IMR-90 (cell line): ENCODE data around the gene PNMA8B. TPM values are rescaled to one million over a fixed set of nuclear protein-coding genes. Genes with fewer than 3 reads are reported as not detected.
A peak's percentile ranks its signal among the peaks of the same experiment; 100 is the strongest.

Experiments used
- ATAC-seq: fragments of 200-7000 bp; cut with Tn5 transposase; 2 replicates; pipeline ENCODE4 v1.9.1; 2020; ENCODE audit warnings: low read depth, mild to moderate bottlenecking, moderate library complexity
- BruUV-seq: library from RNA; stranded (reverse); fragments of 400-500 nt; replicated peaks from 2 replicates; lab custom pipeline; 2021; lab: Mats Ljungman, UMichigan
- CTCF ChIA-PET: fragments of 300-600 bp; formaldehyde crosslinking; extraction: SDS; loops from one replicate; lab custom pipeline; 2021; ENCODE audit warnings: antibody characterized with exemption; lab: Yijun Ruan, JAX
- POLR2A ChIA-PET: fragments of 300-600 bp; sonication (Branson Sonifier 250); formaldehyde crosslinking; loops from one replicate; lab custom pipeline; 2022; ENCODE audit warnings: antibody characterized with exemption; ENCODE audit not compliant: unreplicated experiment; lab: Charles Lee
- DNase-seq: peaks from one replicate; pipeline ENCODE4 v3.0.0; 2013
- H2AFZ ChIP-seq: replicated peaks from 2 replicates; pipeline ENCODE3; 2013; ENCODE audit warnings: low read length, mild to moderate bottlenecking; ENCODE audit not compliant: poor library complexity
- H2AK5ac ChIP-seq: 2 replicates; pipeline ENCODE4 v1.6.1; 2013; ENCODE audit warnings: low read depth, low read length, inconsistent platforms
- H2AK9ac ChIP-seq: replicated peaks from 2 replicates; pipeline ENCODE3; 2013; ENCODE audit warnings: mild to moderate bottlenecking, low read depth, low read length, moderate library complexity; ENCODE audit not compliant: poor library complexity
- H2BK120ac ChIP-seq: 2 replicates; pipeline ENCODE4 v1.6.1; 2013; ENCODE audit warnings: low read depth, low read length, inconsistent platforms
- H2BK15ac ChIP-seq: 3 replicates; pipeline ENCODE4 v1.6.1; 2013; ENCODE audit warnings: low read depth, low read length, inconsistent platforms
- H2BK20ac ChIP-seq: 2 replicates; pipeline ENCODE4 v1.6.1; 2013; ENCODE audit warnings: low read depth, mild to moderate bottlenecking, inconsistent platforms, low read length, moderate library complexity
- H2BK5ac ChIP-seq: 2 replicates; pipeline ENCODE4 v1.6.1; 2013; ENCODE audit warnings: mild to moderate bottlenecking, low read depth, low read length, inconsistent platforms; ENCODE audit not compliant: poor library complexity, severe bottlenecking
- H3K14ac ChIP-seq: replicated peaks from 2 replicates; pipeline ENCODE4 v1.6.1; 2013; ENCODE audit warnings: low read depth, low read length, inconsistent platforms
- H3K18ac ChIP-seq: 2 replicates; pipeline ENCODE4 v1.6.1; 2013; ENCODE audit warnings: low read depth, low read length, control low read depth
- H3K23ac ChIP-seq: 2 replicates; pipeline ENCODE4 v1.6.1; 2013; ENCODE audit warnings: low read depth, low read length, inconsistent platforms
- H3K27ac ChIP-seq: 2 replicates; pipeline ENCODE4 v1.5.1; 2013; ENCODE audit warnings: mild to moderate bottlenecking, control low read depth, low read length; ENCODE audit not compliant: insufficient read depth
- H3K27me3 ChIP-seq: 2 replicates; pipeline ENCODE4 v1.6.1; 2013; ENCODE audit warnings: low read length; ENCODE audit not compliant: control insufficient read depth, insufficient read depth
- H3K36me3 ChIP-seq: 2 replicates; pipeline ENCODE4 v1.6.1; 2013; ENCODE audit warnings: low read length, mixed read lengths; ENCODE audit not compliant: control insufficient read depth, insufficient read depth
- H3K4ac ChIP-seq: 2 replicates; pipeline ENCODE4 v1.6.1; 2013; ENCODE audit warnings: low read depth, low read length, inconsistent platforms
- H3K4me1 ChIP-seq: 2 replicates; pipeline ENCODE4 v1.6.1; 2013; ENCODE audit warnings: low read length, mixed read lengths; ENCODE audit not compliant: control insufficient read depth, insufficient read depth
- H3K4me2 ChIP-seq: 2 replicates; pipeline ENCODE4 v1.6.1; 2013; ENCODE audit warnings: low read depth, mild to moderate bottlenecking, control low read depth, low read length, moderate library complexity
- H3K4me3 ChIP-seq: 2 replicates; pipeline ENCODE4 v1.5.1; 2013; ENCODE audit warnings: low read depth, mild to moderate bottlenecking, control low read depth, low read length, moderate library complexity; ENCODE audit not compliant: insufficient read depth
- H3K56ac ChIP-seq: 2 replicates; pipeline ENCODE4 v1.6.1; 2013; ENCODE audit warnings: low read length, inconsistent platforms; ENCODE audit not compliant: insufficient read depth; ENCODE audit errors: extremely low read depth
- H3K79me1 ChIP-seq, 2 experiments: 2 replicates each; pipeline ENCODE4 v1.6.1; 2013; ENCODE audit warnings: low read length in 2 of 2, inconsistent platforms in 1 of 2, low read depth in 1 of 2
- H3K9ac ChIP-seq: 2 replicates; pipeline ENCODE4 v1.6.1; 2013; ENCODE audit warnings: low read depth, low read length, control low read depth
- H3K9me1 ChIP-seq: 2 replicates; pipeline ENCODE4 v1.6.1; 2013; ENCODE audit warnings: low read length, inconsistent platforms; ENCODE audit not compliant: insufficient read depth
- H3K9me3 ChIP-seq: 2 replicates; pipeline ENCODE4 v1.6.1; 2013; ENCODE audit warnings: low read length; ENCODE audit not compliant: control insufficient read depth, insufficient read depth
- H4K20me1 ChIP-seq: 2 replicates; pipeline ENCODE4 v1.6.1; 2013; ENCODE audit warnings: low read length, inconsistent platforms; ENCODE audit not compliant: insufficient read depth
- H4K5ac ChIP-seq: 2 replicates; pipeline ENCODE4 v1.6.1; 2013; ENCODE audit warnings: mild to moderate bottlenecking, low read depth, low read length, control low read depth
- H4K8ac ChIP-seq, 2 experiments: 2 replicates each; pipeline ENCODE4 v1.6.1; 2013; ENCODE audit warnings: low read depth in 2 of 2, low read length in 2 of 2, control low read depth in 1 of 2, inconsistent platforms in 1 of 2
- H4K91ac ChIP-seq: 2 replicates; pipeline ENCODE4 v1.6.1; 2013; ENCODE audit warnings: low read depth, low read length, inconsistent platforms; ENCODE audit not compliant: insufficient read depth
- SMC3 ChIP-seq: fragments of 150-350 bp; IDR thresholded peaks from 2 replicates; pipeline ENCODE4 v1.6.1; 2016; ENCODE audit warnings: low read depth, mild to moderate bottlenecking, antibody characterized with exemption, low read length, moderate library complexity
- whole genome bisulfite sequencing, 2 experiments: methylation state at CpG; one replicate each; pipeline versions ENCODE4 v1.1.5 to v1.1.7; 2013; ENCODE audit warnings: missing lambda C conversion rate in 2 of 2; ENCODE audit not compliant: insufficient read length in 1 of 2; ENCODE audit errors: extremely low coverage in 2 of 2; 5-methylcytosine and 5-hydroxymethylcytosine counted together
- dilution Hi-C: fragments of 300-500 bp; cut with HindIII; formaldehyde crosslinking; loops from one replicate; pipeline ENCODE4 v1.14.3; 2018; ENCODE audit warnings: low sequenced_read_pairs; ENCODE audit not compliant: unreplicated experiment
- in situ Hi-C: fragments of 300-500 bp; cut with MboI; formaldehyde crosslinking; loops from 3 replicates; pipeline ENCODE4 v1.14.3; 2019; ENCODE audit warnings: low sequenced_read_pairs, inconsistent platforms, mixed read lengths
- intact Hi-C: fragments of 100-400 bp; cut with micrococcal nuclease; formaldehyde crosslinking; loops from 2 replicates; pipeline ENCODE4 v1.10.0; 2022
- polyA plus RNA-seq, 3 experiments: library from polyadenylated mRNA; depleted of rRNA; stranded (reverse); fragments of >200 nt; gene quantifications; 2 replicates each; pipeline ENCODE4 v1.2.3, GENCODE V29; 2012; ENCODE audit warnings: low replicate concordance in 1 of 3
- total RNA-seq: library from RNA; depleted of rRNA; stranded (reverse); fragments of >200 nt; gene quantifications from 2 replicates; pipeline ENCODE4 v1.2.3, GENCODE V29; 2012

Gene PNMA8B
- total and polyA plus RNA-seq, 2 of the 4 experiments (the other 2 are of a cell fraction), result 0.12 to 0.18 TPM

- no peak overlapping the region for H3K56ac ChIP-seq
- in situ Hi-C loops (no loop called here), intact Hi-C loops (no loop called here), dilution Hi-C loops (no loop called here)
- H3K27ac ChIP-seq, result no peak overlapping the region
- ATAC-seq, result no peak
- H3K9ac ChIP-seq, result 0 out of 2 replicates have a peak overlapping the region, but pooled peaks have one; percentile 0
- peak overlapping the region; percentile 0 to 17; a peak in 2 of 4 replicates for H4K8ac ChIP-seq
- H3K4me3 ChIP-seq, result no peak overlapping the region
- H3K27me3 ChIP-seq, result no peaks in the 10 kb centered on the region
- peak overlapping the region; percentile 40 for H3K4me2 ChIP-seq
- H3K23ac ChIP-seq, result peak overlapping the region; percentile 33; the same call in 1 of the 2 replicates
- H3K4ac ChIP-seq, result peak overlapping the region; percentile 11
- TF ChIP-seq SMC3, result no peak
- no peak overlapping the region for H2AK9ac ChIP-seq
- no peaks in the 10 kb centered on the region for H3K79me1 ChIP-seq
- CTCF ChIA-PET, result no interaction called here
- H2AK5ac ChIP-seq, result 0 out of 2 replicates have a peak overlapping the region, but pooled peaks have one; percentile 17
- H2BK15ac ChIP-seq, result no peak overlapping the region
- peaks cover 8% of the 10 kb centered on the region for H3K4me1 ChIP-seq
- peaks cover 15% of the 10 kb centered on the region for H3K9me1 ChIP-seq
- H2AFZ ChIP-seq, result peak overlapping the region; percentile 83
- 56% methylated on average over 3 of the region's 11 CpGs; no CpG with 5 or more reads in 1 of the 2 experiments for WGBS, 2 experiments
- no peak overlapping the region for H2BK5ac ChIP-seq
- no peak overlapping the region; the same call in 1 of the 2 replicates for H2BK20ac ChIP-seq
- H2BK120ac ChIP-seq, result no peak overlapping the region
- DNase-seq, result no peak
- POLR2A ChIA-PET, result no interaction called here
- no peak overlapping the region for H4K91ac ChIP-seq
- H4K20me1 ChIP-seq, result no peaks in the 10 kb centered on the region
- no peaks in the 10 kb centered on the region for H3K9me3 ChIP-seq
- BruUV-seq, result no TSS peak
- H3K18ac ChIP-seq, result no peak overlapping the region
- no peaks in the 10 kb centered on the region for H3K36me3 ChIP-seq
- H3K14ac ChIP-seq, result 0 out of 2 replicates have a peak overlapping the region, but pooled peaks have one; percentile 21
- no peak overlapping the region for H4K5ac ChIP-seq
Observed at GRCh38 chr19:46471811-46472543, 23.7 kb downstream of the PNMA8B start.
